GM12891 (cell line): Measurements from ENCODE around the gene COL19A1.

Experiments used
- POLR2A ChIP-seq: IDR thresholded peaks from 2 replicates; pipeline ENCODE4 v1.6.1; 2011; ENCODE audit warnings: low read depth, low read length, control low read depth
- POLR2AphosphoS5 ChIP-seq: IDR thresholded peaks from 2 replicates; pipeline ENCODE4 v1.6.1; 2011; ENCODE audit warnings: low read depth, low read length, control low read depth
- SPI1 ChIP-seq: IDR thresholded peaks from 2 replicates; pipeline ENCODE4 v1.6.1; 2011; ENCODE audit warnings: low read depth, low read length, control low read depth

DNA sequence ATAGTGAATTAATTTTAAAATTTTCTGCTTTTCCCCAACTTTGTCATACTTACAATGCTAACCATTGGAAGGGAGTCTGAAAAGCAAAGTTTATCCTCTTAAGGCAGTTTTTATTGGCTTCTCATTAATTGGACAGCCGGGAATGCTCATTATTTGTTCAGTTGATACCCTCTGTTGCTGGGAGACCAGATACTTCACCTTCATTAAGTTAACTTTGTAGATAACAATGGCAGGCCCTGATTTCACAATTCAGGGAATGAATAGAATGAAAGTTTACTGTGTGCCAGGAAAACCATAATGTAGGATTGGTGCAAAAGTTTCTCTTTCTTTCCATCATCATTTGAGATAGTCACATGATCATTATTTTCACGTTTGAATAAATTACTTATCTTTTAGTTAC lies 49.0 kb downstream of the COL19A1 start:
- TF ChIP-seq SPI1 (no peak), POLR2A (no peak), POLR2AphosphoS5 (no peak)
